HepG2 (cell line): Measurements from ENCODE around the gene LENEP. TPM values are rescaled to one million over a fixed set of nuclear protein-coding genes. Genes with fewer than 3 reads are reported as not detected.

Experiments
- ATAC-seq: fragments of 200-7000 bp; cut with Tn5 transposase; 3 replicates; pipeline ENCODE4 v1.9.1; 2020; ENCODE audit warnings: mild to moderate bottlenecking, moderate library complexity
- BruUV-seq: library from RNA; stranded (reverse); fragments of 400-500 nt; replicated peaks from 2 replicates; lab custom pipeline; 2021; lab: Mats Ljungman, UMichigan
- CTCF ChIA-PET: fragments of 300-600 bp; formaldehyde crosslinking; extraction: SDS; loops from one replicate; lab custom pipeline; 2021; ENCODE audit warnings: low total read pairs, inconsistent platforms, low intra/inter-chr PET ratio; lab: Yijun Ruan, JAX
- POLR2A ChIA-PET: fragments of 350-600 bp; sonication (Branson Sonifier 250); formaldehyde crosslinking; loops from one replicate; lab custom pipeline; 2020; ENCODE audit warnings: antibody characterized with exemption, inconsistent platforms; lab: Yijun Ruan, JAX
- DNase-seq: peaks from one replicate; pipeline ENCODE4 v3.0.0-alpha.2; 2015; ENCODE audit warnings: low spot score
- FAIRE-seq: peaks from 3 replicates; lab custom pipeline; 2011; peaks lifted over from hg19 to GRCh38; lab: Jason Lieb, UNC
- H2AFZ ChIP-seq: one replicate; pipeline ENCODE4 v1.6.1; 2011; ENCODE audit warnings: low read length, inconsistent platforms
- H3K27ac ChIP-seq: fragments of 300-600 bp; 3 replicates; pipeline ENCODE4 v1.8.0; 2011; ENCODE audit warnings: mixed run types, mild to moderate bottlenecking, mixed read lengths, low read length, inconsistent platforms; ENCODE audit not compliant: insufficient read depth; ENCODE audit errors: extremely low read length
- H3K27me3 ChIP-seq, 2 experiments: fragments of 200-600 bp in 1 of 2; 2 replicates in 1 of 2; 3 replicates in 1 of 2; pipeline versions ENCODE4 v1.6.0 to v1.8.0; 2011; ENCODE audit warnings: low read length in 2 of 2, mild to moderate bottlenecking in 2 of 2, moderate library complexity in 2 of 2, inconsistent platforms in 1 of 2; ENCODE audit not compliant: insufficient read depth in 2 of 2, control insufficient read depth in 1 of 2
- H3K36me3 ChIP-seq, 2 experiments: fragments of 200-600 bp in 1 of 2; replicated peaks in 1 of 2; 2 replicates in 1 of 2; 3 replicates in 1 of 2; pipeline versions ENCODE4 v1.5.1 to v1.8.0; 2011; ENCODE audit warnings: low read length in 2 of 2, inconsistent platforms in 1 of 2; ENCODE audit not compliant: insufficient read depth in 2 of 2, control insufficient read depth in 1 of 2
- H3K4me1 ChIP-seq: 2 replicates; pipeline ENCODE4 v1.5.1; 2012; ENCODE audit warnings: low read length, inconsistent platforms; ENCODE audit not compliant: insufficient read depth
- H3K4me2 ChIP-seq: 2 replicates; pipeline ENCODE4 v1.6.0; 2011; ENCODE audit warnings: low read depth, low read length, inconsistent platforms
- H3K4me3 ChIP-seq, 3 experiments: fragments of 200-600 bp in 1 of 3; sonication (generic), shearing (Covaris generic) in 1 of 3; replicated peaks in 1 of 3; 2 replicates each; pipeline ENCODE4 v1.5.1; 2011 to 2016; ENCODE audit warnings: low read length in 3 of 3, inconsistent platforms in 2 of 3, low read depth in 2 of 3, mild to moderate bottlenecking in 2 of 3, control low read depth in 1 of 3, mixed read lengths in 1 of 3; ENCODE audit not compliant: insufficient read depth in 1 of 3
- H3K79me2 ChIP-seq: one replicate; pipeline ENCODE4 v1.6.1; 2011; ENCODE audit warnings: low read length, inconsistent platforms; ENCODE audit not compliant: insufficient read depth
- H3K9ac ChIP-seq: 2 replicates; pipeline ENCODE4 v1.6.0; 2011; ENCODE audit warnings: mild to moderate bottlenecking, low read depth, low read length, inconsistent platforms; ENCODE audit not compliant: insufficient read depth
- H3K9me3 ChIP-seq: 2 replicates; pipeline ENCODE4 v1.5.1; 2012; ENCODE audit warnings: mild to moderate bottlenecking, low read length
- H4K20me1 ChIP-seq: 2 replicates; pipeline ENCODE4 v1.6.0; 2011; ENCODE audit warnings: inconsistent platforms, mild to moderate bottlenecking, low read length, moderate library complexity; ENCODE audit not compliant: insufficient read depth
- BCLAF1 ChIP-seq: fragments of 450-650 bp; IDR thresholded peaks from 2 replicates; pipeline ENCODE4 v1.6.1; 2017; ENCODE audit warnings: mild to moderate bottlenecking
- CBFB ChIP-seq: sonication (generic); formaldehyde crosslinking; IDR thresholded peaks from 2 replicates; pipeline ENCODE4 v1.4.0; 2020; ENCODE audit warnings: missing genetic modification reagents
- CEBPG ChIP-seq: IDR thresholded peaks from 2 replicates; pipeline ENCODE4 v1.6.1; 2016
- ETV6 ChIP-seq: sonication (generic); formaldehyde crosslinking; conservative IDR thresholded peaks from 2 replicates; pipeline ENCODE4 v1.4.0; 2020; ENCODE audit warnings: missing genetic modification reagents
- FLYWCH1 ChIP-seq: sonication (generic); formaldehyde crosslinking; IDR thresholded peaks from 2 replicates; pipeline ENCODE4 v1.8.1; 2023; ENCODE audit warnings: mild to moderate bottlenecking, missing genetic modification reagents
- HMGA1 ChIP-seq: sonication (generic); formaldehyde crosslinking; conservative IDR thresholded peaks from 2 replicates; pipeline ENCODE4 v1.4.0; 2020; ENCODE audit warnings: missing genetic modification reagents
- JUNB ChIP-seq: sonication (generic); formaldehyde crosslinking; IDR thresholded peaks from 2 replicates; pipeline ENCODE4 v1.8.0; 2022; ENCODE audit warnings: missing genetic modification reagents, mild to moderate bottlenecking, borderline replicate concordance
- NR2F1 ChIP-seq, 2 experiments: fragments of 450-650 bp in 1 of 2; formaldehyde crosslinking in 1 of 2; IDR thresholded peaks; 2 replicates each; pipeline versions ENCODE4 v1.5.0 to v1.6.1; 2016 to 2020; ENCODE audit warnings: mild to moderate bottlenecking in 1 of 2, missing compliant biosample characterization in 1 of 2, missing genetic modification reagents in 1 of 2, moderate library complexity in 1 of 2
- NR3C1 ChIP-seq: sonication (generic); formaldehyde crosslinking; IDR thresholded peaks from 2 replicates; pipeline ENCODE4 v1.4.0; 2020; ENCODE audit warnings: missing genetic modification reagents
- PAF1 ChIP-seq: IDR thresholded peaks from 2 replicates; pipeline ENCODE4 v1.6.1; 2016; ENCODE audit warnings: missing genetic modification reagents, missing compliant biosample characterization
- PRPF4 ChIP-seq: fragments of 200-400 bp; formaldehyde crosslinking; IDR thresholded peaks from 2 replicates; pipeline ENCODE4 v1.6.1; 2016; ENCODE audit warnings: low read length, low read depth; ENCODE audit not compliant: poor library complexity, severe bottlenecking
- TAF15 ChIP-seq: fragments of 200-400 bp; formaldehyde crosslinking; IDR thresholded peaks from one replicate; pipeline ENCODE4 v1.6.1; 2018; ENCODE audit warnings: mild to moderate bottlenecking, low read depth, low read length; ENCODE audit not compliant: poor library complexity, severe bottlenecking
- TCF7L2 ChIP-seq: IDR thresholded peaks from 2 replicates; pipeline ENCODE4 v1.6.1; 2011; ENCODE audit warnings: mild to moderate bottlenecking, low read depth, low read length, moderate library complexity
- TERF1 ChIP-seq: sonication (generic); formaldehyde crosslinking; IDR thresholded peaks from 2 replicates; pipeline ENCODE4 v1.8.0; 2022; ENCODE audit warnings: mild to moderate bottlenecking, missing genetic modification reagents, moderate library complexity
- TRIM22 ChIP-seq: fragments of 450-650 bp; IDR thresholded peaks from 2 replicates; pipeline ENCODE4 v1.6.1; 2017
- ZNF234 ChIP-seq: sonication (generic); formaldehyde crosslinking; conservative IDR thresholded peaks from 2 replicates; pipeline ENCODE4 v1.5.1; 2020; ENCODE audit warnings: mild to moderate bottlenecking, missing genetic modification reagents
- ZNF44 ChIP-seq: sonication (generic); formaldehyde crosslinking; IDR thresholded peaks from 2 replicates; pipeline ENCODE4 v1.5.1; 2020; ENCODE audit warnings: mild to moderate bottlenecking, missing genetic modification reagents
- ZNF576 ChIP-seq: sonication (generic); formaldehyde crosslinking; IDR thresholded peaks from 2 replicates; pipeline ENCODE4 v1.4.0; 2020; ENCODE audit warnings: mild to moderate bottlenecking, missing genetic modification reagents
- ZNF672 ChIP-seq: sonication (generic); formaldehyde crosslinking; IDR thresholded peaks from 2 replicates; pipeline ENCODE4 v1.8.1; 2022; ENCODE audit warnings: missing genetic modification reagents
- WGBS: methylation state at CpG from one replicate; pipeline ENCODE4 v1.1.6; 2017; ENCODE audit warnings: low lambda C conversion rate; 5-methylcytosine and 5-hydroxymethylcytosine counted together
- in situ Hi-C: cut with HindIII; loops from 2 replicates; pipeline ENCODE4 v1.10.0; 2017; ENCODE audit warnings: low pct_unique_long_range_greater_than_20kb; ENCODE audit not compliant: extremely low pct_ligation_motif_present
- intact Hi-C: fragments of 100-400 bp; cut with micrococcal nuclease; formaldehyde crosslinking; loops from one replicate; pipeline ENCODE4 v1.10.0; 2022; ENCODE audit not compliant: unreplicated experiment
- polyA plus RNA-seq, 8 experiments: library from polyadenylated mRNA; depleted of rRNA in 3 of 8; stranded (reverse) in 7 of 8; unstranded in 1 of 8; fragments of >200 nt; fragmentation: Illumina TruSeq in 4 of 8; extraction: Trizol in 4 of 8; gene quantifications; 2 replicates each; pipeline versions ENCODE4 v1.2.1 to v1.2.3, GENCODE V29; 2011 to 2016; ENCODE audit warnings: low read depth in 4 of 8, missing spikeins in 1 of 8, mixed read lengths in 1 of 8; ENCODE audit not compliant: insufficient read depth in 1 of 8
- total RNA-seq, 5 experiments: library from RNA; depleted of rRNA; stranded (reverse); fragments of >200 nt; fragmentation: Illumina TruSeq; extraction: Trizol; gene quantifications; 2 replicates each; pipeline ENCODE4 v1.2.3, GENCODE V29; 2016; ENCODE audit warnings: low read depth in 1 of 5

Gene LENEP
- total and polyA plus RNA-seq, 2 of the 13 experiments (the other 11 are each of a cell fraction or from before 2014, with no cell fraction given), result 0.29 TPM; not detected in 1

- TF ChIP-seq PAF1 (no peak), HMGA1 (CRISPR knock-in tag) (no peak), ZNF234 (no peak)
Measured at GRCh38 chr1:155037043-155037442, 43.7 kb downstream of the LENEP start (continued).

GRCh38 chr1:155037851-155038441 is 44.6 kb downstream of the LENEP start:
- ChIA-PET POLR2A (interaction anchor here (0.9 kb wide), 1 partner anchor 25 kb away, joined by 3 read pairs; the partner anchor contains the start of gene EFNA4), CTCF (no interaction called here)
- no peaks in the 10 kb centered on the region for H4K20me1 ChIP-seq
- no peak overlapping the region for H3K27ac ChIP-seq
- DNase-seq (no peak), ATAC-seq (no peak), FAIRE-seq (no peak)
- no peak overlapping the region for H2AFZ ChIP-seq
- H3K4me1 ChIP-seq, result peaks cover 27% of the 10 kb centered on the region
- H3K36me3 ChIP-seq, result no peaks in the 10 kb centered on the region
- in situ Hi-C loops (no loop called here), intact Hi-C loops (no loop called here)
- H3K27me3 ChIP-seq, result peaks cover 14 to 58% of the 10 kb centered on the region in 2 experiments
- no peak overlapping the region for H3K4me3 ChIP-seq
- 30% methylated on average over 6 of the region's 6 CpGs for WGBS
- no peaks in the 10 kb centered on the region for H3K9me3 ChIP-seq
- no TSS peak for BruUV-seq
- H3K79me2 ChIP-seq, result no peaks in the 10 kb centered on the region
- H3K4me2 ChIP-seq, result no peak overlapping the region
- no peak overlapping the region for H3K9ac ChIP-seq
- no peak for TF ChIP-seq PRPF4
- no peak for TF ChIP-seq JUNB (CRISPR knock-in tag)
- no peak for TF ChIP-seq ZNF672 (CRISPR knock-in tag)
- no peak for TF ChIP-seq ZNF44
- TF ChIP-seq NR2F1 (CRISPR knock-in tag; IDR thresholded peaks at IDR 0.05), result no peak
- TF ChIP-seq TRIM22, result no peak
- no peak for TF ChIP-seq TAF15
- no peak for TF ChIP-seq CEBPG (CRISPR knock-in tag)
- TF ChIP-seq ETV6, result no peak
- no peak for TF ChIP-seq TERF1 (CRISPR knock-in tag)
- no peak for TF ChIP-seq FLYWCH1 (CRISPR knock-in tag)
- no peak for TF ChIP-seq CBFB (CRISPR knock-in tag)
- no peak for TF ChIP-seq TCF7L2
- no peak for TF ChIP-seq NR3C1 (CRISPR knock-in tag)
- TF ChIP-seq BCLAF1, result no peak
- no peak for TF ChIP-seq ZNF576 (CRISPR knock-in tag)
